Vagina (tissue), 2 donors: ENCODE results near the gene RASAL2. TPM values are rescaled to one million over a fixed set of nuclear protein-coding genes. Genes with fewer than 3 reads are reported as not detected.

Experiments
- DNase-seq, 2 donors: peaks; one replicate each; pipeline ENCODE4 v3.0.0-alpha.2; 2017; ENCODE audit errors: extremely low spot score in 2 of 2
- H3K27ac ChIP-seq: fragments of 200-600 bp; sonication (generic); one replicate; pipeline ENCODE4 v1.5.1; 2019
- H3K27me3 ChIP-seq: fragments of 200-600 bp; sonication (generic); one replicate; pipeline ENCODE4 v1.5.1; 2019
- H3K36me3 ChIP-seq, 2 donors: fragments of 200-600 bp; sonication (generic); one replicate each; pipeline ENCODE4 v1.5.1; 2017 to 2019
- H3K4me1 ChIP-seq: fragments of 200-600 bp; sonication (generic); one replicate; pipeline ENCODE4 v1.5.1; 2019
- H3K4me3 ChIP-seq, 2 donors: fragments of 200-600 bp; sonication (generic); 1 replicate in 1 of 2; 2 replicates in 1 of 2; pipeline ENCODE4 v1.5.1; 2016 to 2019
- H3K9me3 ChIP-seq: fragments of 200-600 bp; sonication (generic); one replicate; pipeline ENCODE4 v1.5.1; 2019
- POLR2A ChIP-seq, 2 donors: fragments of 450-650 bp; IDR thresholded peaks; one replicate each; pipeline ENCODE4 v1.6.1; 2017; ENCODE audit warnings: antibody characterized with exemption in 2 of 2, mild to moderate bottlenecking in 2 of 2, moderate library complexity in 2 of 2
- POLR2AphosphoS5 ChIP-seq, 2 donors: sonication (generic); formaldehyde crosslinking; IDR thresholded peaks; one replicate each; pipeline ENCODE4 v1.9.0; 2017; ENCODE audit warnings: antibody characterized with exemption in 2 of 2, mild to moderate bottlenecking in 2 of 2, low read depth in 1 of 2; ENCODE audit not compliant: insufficient read depth in 1 of 2
- intact Hi-C: fragments of 100-400 bp; cut with DNase I; formaldehyde crosslinking; loops from one replicate; pipeline ENCODE4 v1.15.1; 2023
- total RNA-seq: library from RNA; depleted of rRNA; stranded (reverse); fragments of >200 nt; gene quantifications from one replicate; pipeline ENCODE4 v1.2.3, GENCODE V29; 2016
- TF ChIP-seq, protein P1 (sequence below), 3 experiments: fragments of 450-650 bp in 2 of 3; fragments of 200-600 bp in 1 of 3; sonication (generic) in 1 of 3; IDR thresholded peaks; one replicate each; pipeline ENCODE4 v1.5.1; 2017 to 2019; ENCODE audit warnings: antibody characterized with exemption in 3 of 3, mild to moderate bottlenecking in 2 of 3, moderate library complexity in 2 of 3

RASAL2 gene
- total RNA-seq, 1 donor from 2014 or later = 25.5 TPM

DNA sequence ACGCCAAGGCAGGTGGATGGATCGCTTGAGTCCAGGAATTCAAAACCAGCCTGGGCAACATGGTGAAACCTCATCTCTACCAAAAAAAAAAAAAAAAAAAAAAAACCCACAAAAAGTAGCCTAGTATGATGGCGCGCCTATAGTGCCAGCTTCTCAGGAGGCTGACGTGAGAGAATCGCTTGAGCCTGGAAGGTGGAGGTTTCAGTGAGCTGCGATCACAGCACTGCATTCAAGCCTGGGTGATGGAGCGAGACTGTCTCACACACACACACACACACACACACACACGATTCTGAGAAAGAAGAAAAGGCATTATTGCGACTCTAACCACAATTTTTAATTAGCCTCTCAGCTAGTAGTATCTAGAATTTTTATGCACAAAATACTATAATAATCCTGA is 86.5 kb downstream of the RASAL2 start:
- no peak for TF ChIP-seq POLR2AphosphoS5 (IDR thresholded peaks at IDR 0.05; ENCODE audit: insufficient read depth in 1 of 2, low read depth in 1 of 2)
- TF ChIP-seq, protein P1, sequence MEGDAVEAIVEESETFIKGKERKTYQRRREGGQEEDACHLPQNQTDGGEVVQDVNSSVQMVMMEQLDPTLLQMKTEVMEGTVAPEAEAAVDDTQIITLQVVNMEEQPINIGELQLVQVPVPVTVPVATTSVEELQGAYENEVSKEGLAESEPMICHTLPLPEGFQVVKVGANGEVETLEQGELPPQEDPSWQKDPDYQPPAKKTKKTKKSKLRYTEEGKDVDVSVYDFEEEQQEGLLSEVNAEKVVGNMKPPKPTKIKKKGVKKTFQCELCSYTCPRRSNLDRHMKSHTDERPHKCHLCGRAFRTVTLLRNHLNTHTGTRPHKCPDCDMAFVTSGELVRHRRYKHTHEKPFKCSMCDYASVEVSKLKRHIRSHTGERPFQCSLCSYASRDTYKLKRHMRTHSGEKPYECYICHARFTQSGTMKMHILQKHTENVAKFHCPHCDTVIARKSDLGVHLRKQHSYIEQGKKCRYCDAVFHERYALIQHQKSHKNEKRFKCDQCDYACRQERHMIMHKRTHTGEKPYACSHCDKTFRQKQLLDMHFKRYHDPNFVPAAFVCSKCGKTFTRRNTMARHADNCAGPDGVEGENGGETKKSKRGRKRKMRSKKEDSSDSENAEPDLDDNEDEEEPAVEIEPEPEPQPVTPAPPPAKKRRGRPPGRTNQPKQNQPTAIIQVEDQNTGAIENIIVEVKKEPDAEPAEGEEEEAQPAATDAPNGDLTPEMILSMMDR (IDR thresholded peaks at IDR 0.05) = no peak
- TF ChIP-seq POLR2A (IDR thresholded peaks at IDR 0.05) = no peak
- no peaks in the 10 kb centered on the region for H3K9me3 ChIP-seq
- no peaks in the 10 kb centered on the region for H3K36me3 ChIP-seq
- H3K4me1 ChIP-seq = no peaks in the 10 kb centered on the region
- H3K27ac ChIP-seq = no peak overlapping the region
- intact Hi-C loops = no loop called here
- no peaks in the 10 kb centered on the region for H3K27me3 ChIP-seq
- no peak for DNase-seq
- no peak overlapping the region for H3K4me3 ChIP-seq

DNA sequence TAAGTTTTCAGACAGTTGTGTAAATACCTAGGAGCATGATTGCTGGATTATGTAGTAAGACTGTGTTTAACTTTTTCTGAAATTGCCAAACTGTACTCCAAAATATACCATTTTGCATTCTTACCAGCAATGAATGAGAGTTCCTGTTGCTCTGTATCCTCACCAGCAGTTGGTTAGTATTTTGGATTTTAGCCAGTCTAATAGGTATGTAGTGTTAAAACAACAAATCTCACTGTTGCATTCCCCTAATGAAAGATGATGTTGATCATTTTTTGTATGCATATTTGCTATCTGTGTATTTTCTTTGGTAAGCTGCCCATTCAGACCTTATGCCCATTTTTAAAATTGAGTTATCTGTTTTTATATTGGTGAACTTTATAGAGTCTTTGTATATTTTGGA is 89.9 kb downstream of the RASAL2 start:
- no peaks in the 10 kb centered on the region for H3K27me3 ChIP-seq
- H3K9me3 ChIP-seq = no peaks in the 10 kb centered on the region
- no peaks in the 10 kb centered on the region for H3K36me3 ChIP-seq
- DNase-seq = no peak
- H3K27ac ChIP-seq = no peak overlapping the region
- H3K4me3 ChIP-seq = no peak overlapping the region
- intact Hi-C loops = no loop called here
- no peaks in the 10 kb centered on the region for H3K4me1 ChIP-seq
- TF ChIP-seq, protein P1 (IDR thresholded peaks at IDR 0.05) = no peak
- TF ChIP-seq POLR2A (IDR thresholded peaks at IDR 0.05) (no peak), POLR2AphosphoS5 (IDR thresholded peaks at IDR 0.05; ENCODE audit: insufficient read depth in 1 of 2, low read depth in 1 of 2) (no peak)

DNA sequence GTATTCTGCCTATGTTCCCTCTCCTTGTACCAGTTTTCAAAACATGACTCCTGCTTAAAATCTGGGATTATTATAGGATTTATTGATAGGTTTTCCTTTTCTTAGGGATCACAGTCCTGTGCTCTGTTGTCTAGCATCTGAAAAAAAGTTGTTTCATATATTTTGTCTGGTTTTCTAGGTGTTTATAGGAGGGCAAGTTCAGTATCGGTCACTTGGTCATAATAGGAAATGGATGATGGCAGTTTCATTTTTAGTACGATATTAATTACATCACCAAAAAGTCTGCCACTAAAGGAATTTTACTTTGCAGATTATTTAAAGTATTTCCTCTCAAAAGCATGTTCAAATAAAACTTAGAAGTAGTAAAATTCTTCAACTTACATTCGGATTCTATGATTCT is 94.4 kb downstream of the RASAL2 start:
- Histone ChIP-seq H3K36me3 (no peaks in the 10 kb centered on the region), H3K9me3 (no peaks in the 10 kb centered on the region), H3K27ac (no peak overlapping the region), H3K4me3 (no peak overlapping the region), H3K27me3 (no peaks in the 10 kb centered on the region), H3K4me1 (no peaks in the 10 kb centered on the region)
- DNase-seq = no peak
- intact Hi-C loops = no loop called here
- TF ChIP-seq POLR2AphosphoS5 (IDR thresholded peaks at IDR 0.05; ENCODE audit: insufficient read depth in 1 of 2, low read depth in 1 of 2) (no peak), POLR2A (IDR thresholded peaks at IDR 0.05) (no peak)
- TF ChIP-seq, protein P1 (IDR thresholded peaks at IDR 0.05) = no peak

DNA sequence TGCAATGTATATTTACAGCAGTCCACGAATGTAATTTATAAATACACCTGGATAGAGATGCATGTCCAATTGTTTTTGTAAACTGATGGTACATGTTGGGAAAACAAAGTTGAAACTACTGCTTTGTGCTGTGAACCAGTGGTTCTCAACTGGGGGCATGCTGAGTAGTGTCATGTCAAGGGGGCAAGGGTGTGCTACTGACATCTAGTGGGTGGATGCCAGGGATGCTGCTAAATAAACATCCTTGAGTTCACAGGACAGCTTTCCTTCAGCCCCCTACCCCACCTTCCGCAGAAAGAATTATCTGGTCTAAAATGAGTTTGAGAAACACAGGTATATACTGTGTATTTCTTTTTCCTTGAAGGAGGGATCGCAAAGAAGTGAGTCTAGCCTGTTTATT is 95.9 kb downstream of the RASAL2 start:
- Histone ChIP-seq H3K36me3 (no peaks in the 10 kb centered on the region), H3K9me3 (no peaks in the 10 kb centered on the region), H3K27ac (no peak overlapping the region), H3K4me3 (no peak overlapping the region), H3K27me3 (no peaks in the 10 kb centered on the region), H3K4me1 (no peaks in the 10 kb centered on the region)
- no peak for DNase-seq
- intact Hi-C loops = loop anchor here (10.0 kb wide), 1 partner anchor 135 kb away; no protein-coding TSS in a partner anchor
- TF ChIP-seq POLR2A (IDR thresholded peaks at IDR 0.05) = no peak
- TF ChIP-seq POLR2AphosphoS5 (IDR thresholded peaks at IDR 0.05; ENCODE audit: insufficient read depth in 1 of 2, low read depth in 1 of 2) = no peak
- TF ChIP-seq, protein P1 (IDR thresholded peaks at IDR 0.05) = no peak

DNA sequence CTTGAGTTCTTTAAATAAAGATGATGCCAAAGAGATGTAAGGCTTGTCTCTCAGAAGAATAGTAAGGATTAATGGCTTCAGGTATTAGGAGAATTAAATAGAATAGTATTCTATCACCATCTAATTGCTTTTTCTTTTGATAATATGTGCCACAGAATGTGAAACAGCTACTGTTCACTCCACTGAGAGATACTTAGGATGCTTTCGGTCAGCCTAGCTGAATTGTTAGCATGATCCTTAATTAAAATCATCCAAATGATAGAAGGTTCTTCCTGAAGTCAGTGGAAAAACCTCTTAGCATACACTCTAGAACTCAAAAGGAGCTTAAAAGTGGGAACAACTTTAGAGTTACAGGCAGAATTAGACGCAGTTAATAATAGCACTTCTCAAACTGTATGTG is 97.0 kb downstream of the RASAL2 start:
- TF ChIP-seq POLR2A (IDR thresholded peaks at IDR 0.05) (no peak), POLR2AphosphoS5 (IDR thresholded peaks at IDR 0.05; ENCODE audit: insufficient read depth in 1 of 2, low read depth in 1 of 2) (no peak)
- TF ChIP-seq, protein P1 (IDR thresholded peaks at IDR 0.05) = no peak
- H3K4me1 ChIP-seq = no peaks in the 10 kb centered on the region
- no peaks in the 10 kb centered on the region for H3K9me3 ChIP-seq
- no peak for DNase-seq
- no peak overlapping the region for H3K4me3 ChIP-seq
- no peaks in the 10 kb centered on the region for H3K36me3 ChIP-seq
- intact Hi-C loops = loop anchor here (10.0 kb wide), 1 partner anchor 136 kb away; no protein-coding TSS in a partner anchor
- H3K27ac ChIP-seq = no peak overlapping the region
- H3K27me3 ChIP-seq = no peaks in the 10 kb centered on the region
